Non-pigmented ciliary epithelial cell (primary cell): Measurements from ENCODE around the gene GLP1R.

ENCODE experiments used
- DNase-seq: peaks from one replicate; pipeline ENCODE4 v3.0.0-alpha.2; 2010; ENCODE audit warnings: low read depth

Gene GLP1R

GRCh38 chr6:39062014-39062740 lies 13.6 kb downstream of the GLP1R start:
- no peak for DNase-seq

DNA sequence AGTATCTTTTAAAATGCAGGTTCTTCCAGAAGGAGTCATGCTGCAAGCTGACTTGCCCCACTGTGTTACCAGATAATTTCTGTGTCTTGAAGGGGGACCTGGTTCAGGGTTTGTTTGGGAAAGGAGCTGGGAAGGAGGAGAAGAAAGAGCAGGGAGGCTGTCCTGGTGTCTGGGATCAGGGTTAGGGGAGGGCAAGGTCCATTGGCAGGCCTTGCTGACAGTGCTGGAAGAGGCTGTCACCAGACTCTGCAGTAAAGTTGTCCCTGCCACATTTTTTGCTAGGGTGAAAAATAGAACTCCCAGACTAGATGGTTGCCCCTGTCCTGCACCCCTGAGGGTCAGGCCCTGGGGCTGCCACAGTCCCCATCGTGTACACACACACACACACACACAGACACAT lies 14.9 kb downstream of the GLP1R start:
- DNase-seq = no peak

- no peak for DNase-seq
Observed at GRCh38 chr6:39065561-39065960, 17.0 kb downstream of the GLP1R start.

- no peak for DNase-seq
Observed at GRCh38 chr6:39068391-39068790, 19.8 kb downstream of the GLP1R start.

- no peak for DNase-seq
Observed at GRCh38 chr6:39072830-39073229, 24.2 kb downstream of the GLP1R start.

DNA sequence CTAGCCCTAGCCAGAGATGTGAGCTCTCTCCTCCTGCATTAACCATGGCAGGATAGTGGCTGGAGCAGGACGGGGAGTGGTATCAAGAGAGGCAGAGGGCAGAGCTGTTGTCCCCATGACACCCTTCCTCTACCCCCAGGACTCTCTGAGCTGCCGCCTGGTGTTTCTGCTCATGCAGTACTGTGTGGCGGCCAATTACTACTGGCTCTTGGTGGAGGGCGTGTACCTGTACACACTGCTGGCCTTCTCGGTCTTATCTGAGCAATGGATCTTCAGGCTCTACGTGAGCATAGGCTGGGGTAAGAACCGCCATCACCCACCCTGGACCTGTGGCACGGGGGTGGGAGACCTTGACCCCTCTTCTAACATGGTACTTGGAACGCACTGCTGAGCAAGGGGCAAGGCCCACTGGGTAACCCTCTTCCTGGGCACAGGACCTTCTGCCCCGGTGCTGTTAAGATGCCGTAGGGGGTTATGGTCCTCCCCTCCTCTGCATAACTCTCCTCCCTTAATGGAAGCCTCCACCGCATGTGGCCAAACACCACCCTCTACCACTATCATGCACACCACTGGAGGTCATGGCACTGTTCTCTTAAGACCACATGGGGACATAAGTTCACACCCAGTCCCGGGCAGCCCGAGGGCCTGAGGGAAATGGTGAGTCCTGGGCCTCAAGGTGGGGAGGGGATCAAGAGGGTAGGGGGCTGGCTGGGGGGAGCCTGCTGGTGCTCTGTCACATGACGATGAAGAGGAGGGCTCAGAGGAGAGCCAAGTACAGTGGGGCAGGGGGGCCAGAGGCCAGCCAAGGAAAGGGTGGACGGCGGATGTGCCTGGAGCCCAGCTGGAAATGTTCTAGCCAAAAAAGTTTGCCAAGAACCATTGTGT lies 25.1 kb downstream of the GLP1R start:
- no peak for DNase-seq

DNA sequence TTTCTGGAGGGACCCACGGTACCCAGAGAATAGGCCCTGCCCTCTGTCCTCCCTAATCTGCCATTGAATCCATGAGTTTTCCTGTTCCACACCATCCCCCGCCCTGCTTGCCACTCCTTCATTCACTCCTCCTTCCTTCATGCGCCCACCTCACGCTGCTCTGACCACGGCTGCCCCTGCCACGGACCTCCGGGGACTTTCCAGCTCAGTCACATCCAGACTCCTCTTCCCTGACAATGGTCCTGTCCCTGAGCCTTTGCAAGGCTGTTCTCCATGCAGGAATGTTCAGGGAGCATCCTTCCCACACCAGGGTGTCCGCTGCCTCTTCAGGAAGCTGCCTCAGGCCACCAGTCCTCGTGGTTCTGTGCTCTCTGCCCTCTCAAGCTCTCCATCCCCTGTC lies 25.9 kb downstream of the GLP1R start:
- no peak for DNase-seq

DNA sequence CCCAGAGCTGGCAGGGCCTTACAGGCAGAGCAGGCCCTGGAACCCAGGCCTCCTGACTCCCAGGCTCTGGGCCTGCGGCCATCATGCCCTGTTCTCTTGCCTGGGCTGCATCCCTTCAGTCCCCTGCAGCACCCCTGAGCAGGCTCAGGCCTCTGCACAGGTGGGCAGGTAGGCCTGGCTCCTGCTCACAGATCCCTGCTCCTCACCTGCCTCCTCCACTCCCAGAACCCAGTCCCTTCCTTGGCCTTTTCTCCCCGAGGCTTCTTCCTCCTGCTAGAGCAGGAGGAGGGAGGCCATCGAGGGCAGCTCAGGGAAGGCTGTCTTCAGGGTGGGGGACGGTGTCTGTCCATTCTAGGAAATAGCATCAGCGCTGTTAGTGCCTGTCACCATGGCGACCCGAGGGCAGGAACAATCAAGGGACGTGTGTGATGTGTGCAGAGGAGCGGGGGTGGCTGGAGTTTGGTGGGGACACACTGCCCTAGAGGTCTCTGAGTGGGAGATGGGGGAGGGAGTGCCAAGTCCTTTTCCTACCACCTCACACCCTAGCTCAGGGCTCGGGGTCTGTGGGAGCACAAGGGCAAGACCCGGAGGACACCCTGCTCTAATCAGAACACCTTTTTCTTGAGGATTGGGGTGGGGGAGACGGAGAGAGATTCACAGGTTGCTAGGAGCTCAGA lies 26.6 kb downstream of the GLP1R start:
- DNase-seq = no peak

DNA sequence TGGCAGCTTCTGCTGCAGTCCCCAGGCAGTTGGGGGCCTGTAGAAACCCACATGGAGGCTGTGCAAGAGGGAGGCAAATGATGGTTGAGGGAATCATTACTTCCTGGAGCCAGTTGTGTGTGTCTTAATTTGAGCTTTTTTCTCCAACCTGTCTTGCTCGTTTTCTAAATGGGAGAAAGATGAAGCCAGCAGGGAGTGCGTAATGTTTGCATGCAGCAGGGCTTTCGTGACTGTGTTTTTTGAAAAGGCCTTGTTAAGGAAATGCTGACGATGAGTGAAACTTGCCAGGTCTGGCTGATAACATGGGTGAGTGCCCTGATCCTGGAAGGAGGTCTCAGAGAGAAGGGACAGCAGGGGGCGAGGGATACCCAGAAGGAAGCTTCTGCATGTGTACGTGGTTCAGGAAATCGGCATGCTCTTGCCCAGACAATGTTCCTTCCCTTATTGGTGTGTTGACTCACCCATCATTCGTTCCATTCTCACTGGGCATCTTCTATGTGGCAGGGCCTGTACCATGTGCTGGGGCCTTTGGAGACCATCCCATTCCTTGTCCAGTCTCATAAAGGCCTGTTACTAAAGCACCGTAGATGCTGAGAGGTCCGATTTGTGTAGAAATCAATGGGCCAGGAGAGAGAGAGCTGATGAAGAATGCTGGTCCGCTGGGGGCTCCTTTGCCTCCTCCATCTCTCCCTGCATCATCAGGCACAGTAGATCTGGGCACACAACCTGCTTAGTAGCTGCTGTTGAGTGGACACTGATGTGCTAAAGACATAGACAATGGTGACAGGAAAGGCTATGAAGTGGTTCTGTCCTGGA lies 27.4 kb downstream of the GLP1R start:
- no peak for DNase-seq

DNA sequence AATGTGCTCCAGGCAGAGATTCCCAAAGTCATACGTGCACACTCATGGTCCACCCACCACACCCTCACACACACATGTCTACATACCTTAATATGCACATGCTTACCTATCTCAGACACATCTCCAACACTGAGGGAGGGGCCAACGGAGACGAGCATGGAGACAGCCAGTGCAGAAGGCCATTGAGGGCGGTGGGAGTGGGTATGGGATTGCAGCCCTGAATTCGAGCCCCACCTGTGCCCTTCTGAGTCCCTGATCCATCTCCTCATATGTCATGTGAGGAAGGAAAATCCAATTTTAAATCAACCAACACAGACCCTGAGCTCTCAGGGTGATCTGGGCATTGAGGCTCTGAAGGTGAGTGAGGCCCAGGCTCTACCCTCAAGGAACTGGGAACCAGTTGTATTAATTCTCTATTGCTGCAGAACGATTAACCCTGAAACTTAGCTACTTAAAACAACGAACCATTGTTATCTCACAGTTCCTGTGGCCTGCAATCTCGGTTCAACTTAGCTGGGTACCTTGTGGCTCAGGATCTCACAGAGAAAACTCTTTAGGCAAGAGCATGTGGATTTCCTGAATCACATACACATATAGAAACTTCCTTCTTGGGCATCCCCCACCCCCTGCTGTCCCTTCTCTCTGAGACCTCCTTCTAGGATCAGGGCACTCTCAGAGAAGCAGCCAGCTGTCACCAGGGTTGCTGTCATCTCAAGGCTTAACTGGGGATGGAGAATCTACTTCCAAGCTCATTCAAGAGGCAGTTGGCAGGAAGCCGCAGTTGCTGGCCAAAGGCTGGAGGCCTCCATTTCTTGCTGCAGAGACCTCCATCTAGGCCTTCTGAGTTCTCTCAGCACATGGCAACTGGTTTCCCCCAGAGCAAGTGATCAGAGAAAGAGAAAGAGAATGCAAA lies 28.3 kb downstream of the GLP1R start:
- no peak for DNase-seq

- no peak for DNase-seq
Observed at GRCh38 chr6:39077882-39078594, 29.5 kb downstream of the GLP1R start.

- no peak for DNase-seq
Observed at GRCh38 chr6:39078695-39079094, 30.1 kb downstream of the GLP1R start.

DNA sequence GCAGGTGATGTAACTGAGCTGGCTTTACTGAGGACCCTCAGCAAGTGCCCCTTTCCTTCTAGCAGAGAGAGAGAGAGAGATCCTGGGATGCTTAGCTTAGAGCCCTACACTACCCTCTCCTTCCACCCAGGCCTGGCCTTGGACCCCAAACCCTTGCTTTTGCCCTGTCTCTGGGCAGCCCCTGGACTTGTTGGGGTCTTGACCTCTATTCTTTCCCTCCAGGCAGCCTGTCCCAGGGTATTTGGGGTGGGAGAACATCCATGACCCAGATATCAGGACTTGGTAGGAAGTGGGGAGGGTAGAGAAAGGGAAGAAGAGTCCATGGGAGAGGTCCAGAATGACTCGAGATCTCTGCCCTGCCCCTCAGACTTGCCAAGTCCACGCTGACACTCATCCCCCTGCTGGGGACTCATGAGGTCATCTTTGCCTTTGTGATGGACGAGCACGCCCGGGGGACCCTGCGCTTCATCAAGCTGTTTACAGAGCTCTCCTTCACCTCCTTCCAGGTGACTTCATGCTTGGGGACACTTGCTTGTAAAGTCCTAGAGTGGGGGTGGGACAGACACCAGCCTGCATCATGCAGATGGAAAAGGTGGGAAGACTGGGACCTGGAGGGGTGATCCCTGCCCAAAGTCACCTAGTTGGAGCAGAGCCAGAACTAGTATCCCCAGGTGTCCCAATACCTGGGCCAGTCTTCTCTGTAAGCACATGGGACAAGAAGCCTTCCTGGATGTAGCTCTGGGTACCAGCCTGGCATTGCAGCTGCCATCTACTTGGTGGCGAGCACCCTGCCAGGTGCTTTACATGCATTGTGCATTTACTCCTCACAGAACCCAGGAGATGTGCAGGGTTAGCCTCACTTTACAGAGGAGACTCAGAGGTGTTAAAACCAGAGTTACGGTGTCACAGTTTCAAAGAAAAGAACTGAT lies 30.9 kb downstream of the GLP1R start:
- no peak for DNase-seq

- no peak for DNase-seq
Observed at GRCh38 chr6:39080246-39080875, 31.8 kb downstream of the GLP1R start.

DNA sequence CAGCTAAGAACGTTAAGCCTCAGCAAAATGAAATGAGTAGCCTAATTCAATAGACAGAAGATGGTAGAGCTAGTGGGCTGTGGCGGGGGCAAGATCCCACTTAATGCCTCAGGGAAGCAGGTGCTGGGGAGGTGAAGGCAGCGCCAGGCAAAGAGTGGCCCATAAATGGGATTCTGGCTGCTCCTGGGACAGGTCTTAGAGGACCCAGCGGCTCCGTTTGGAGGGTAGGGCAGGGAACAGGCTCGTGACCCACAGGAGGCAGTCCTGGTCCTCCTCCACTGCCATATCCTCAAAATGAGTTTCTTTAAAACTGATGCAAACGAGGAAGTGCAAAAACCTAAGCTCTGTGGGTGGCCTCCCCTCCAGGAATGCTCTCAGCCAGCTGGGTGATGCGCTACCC lies 33.7 kb downstream of the GLP1R start:
- no peak for DNase-seq

- no peak for DNase-seq
Observed at GRCh38 chr6:39083231-39083634, 34.7 kb downstream of the GLP1R start.

GRCh38 chr6:39084506-39084905 lies 35.9 kb downstream of the GLP1R start:
- no peak for DNase-seq

DNA sequence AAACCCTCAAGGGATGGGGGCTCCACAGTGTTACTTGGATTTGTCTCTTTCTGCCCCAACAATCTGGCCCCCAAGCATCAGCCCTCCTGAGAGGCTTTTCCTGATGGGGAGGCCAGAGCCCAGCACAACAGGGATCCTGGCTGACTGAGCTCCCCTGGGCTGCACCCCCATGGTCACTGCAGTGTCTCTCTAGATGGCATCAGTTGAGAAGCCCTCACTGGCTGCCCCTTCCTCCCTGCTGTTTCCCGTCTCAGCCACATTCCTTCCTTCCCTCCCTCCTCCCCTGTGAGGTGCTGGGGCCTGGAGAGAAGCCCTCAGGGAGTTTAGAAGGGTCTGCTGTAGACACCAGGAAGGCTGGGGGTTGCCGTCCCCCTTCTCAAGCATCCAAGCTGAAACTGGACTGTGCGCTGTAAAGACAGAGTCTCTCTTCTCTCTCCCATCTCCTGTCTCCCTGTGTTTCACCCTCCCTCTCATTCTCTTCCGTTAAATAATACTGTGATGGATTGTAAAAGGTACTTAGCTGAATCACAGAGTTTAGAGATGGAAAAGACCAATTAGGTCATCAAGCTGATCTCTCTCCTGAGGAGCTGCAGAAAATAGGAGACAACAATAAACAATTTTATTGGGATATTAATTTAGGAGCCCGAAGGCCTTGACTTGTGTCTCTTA lies 36.7 kb downstream of the GLP1R start:
- no peak for DNase-seq
